ENCODE results near the gene EPG5.
"Not testable (repeated sequence)": the region's sequence is repeated elsewhere in the genome, so short reads cannot be mapped to it uniquely, and the experiment has no call there.

The EPG5 gene

GRCh38 chr18:45861926-45862325 lies 105.2 kb downstream of the EPG5 start:
- no peak for FAIRE-seq

- no peak for FAIRE-seq
Observed at GRCh38 chr18:45860971-45861370, 106.2 kb downstream of the EPG5 start.

- FAIRE-seq, result no peak
Observed at GRCh38 chr18:45860492-45860891, 106.6 kb downstream of the EPG5 start.

GRCh38 chr18:45859334-45859733 lies 107.8 kb downstream of the EPG5 start:
- FAIRE-seq, result no peak

GRCh38 chr18:45856531-45856930 lies 110.6 kb downstream of the EPG5 start:
- no peak for FAIRE-seq

GRCh38 chr18:45854036-45854586 lies 113.0 kb downstream of the EPG5 start:
- no peak for FAIRE-seq

- no peak for FAIRE-seq
Observed at GRCh38 chr18:45852631-45853030, 114.5 kb downstream of the EPG5 start.

GRCh38 chr18:45851161-45851925 lies 115.8 kb downstream of the EPG5 start:
- no peak for FAIRE-seq

- FAIRE-seq, result no peak
Observed at GRCh38 chr18:45850021-45850420, 117.1 kb downstream of the EPG5 start.

GRCh38 chr18:45849529-45849928 lies 117.6 kb downstream of the EPG5 start:
- FAIRE-seq, result no peak

- FAIRE-seq, result not testable (repeated sequence)
Observed at GRCh38 chr18:45848643-45849042, 118.5 kb downstream of the EPG5 start.

- FAIRE-seq, result no peak
Observed at GRCh38 chr18:45847119-45847518, 120.0 kb downstream of the EPG5 start.

- no peak for FAIRE-seq
Observed at GRCh38 chr18:45845410-45845809, 121.7 kb downstream of the EPG5 start.

GRCh38 chr18:45844938-45845337 lies 122.2 kb downstream of the EPG5 start:
- no peak for FAIRE-seq

- FAIRE-seq, result no peak
Observed at GRCh38 chr18:45843019-45843418, 124.1 kb downstream of the EPG5 start.

GRCh38 chr18:45841765-45842442 lies 125.2 kb downstream of the EPG5 start:
- FAIRE-seq, result no peak

- no peak for FAIRE-seq
Observed at GRCh38 chr18:45841060-45841764, 125.9 kb downstream of the EPG5 start.

- FAIRE-seq, result no peak
Observed at GRCh38 chr18:45839414-45840395, 127.4 kb downstream of the EPG5 start.

GRCh38 chr18:45838302-45839070 lies 128.6 kb downstream of the EPG5 start:
- FAIRE-seq, result no peak

- no peak for FAIRE-seq
Observed at GRCh38 chr18:45837283-45838070, 129.7 kb downstream of the EPG5 start.
